ENCODE data around the gene FRMPD4. TPM values are rescaled to one million over a fixed set of nuclear protein-coding genes. Genes with fewer than 3 reads are reported as not detected.

FRMPD4 gene
- total RNA-seq, 4 donors from 2014 or later: not detected

DNA sequence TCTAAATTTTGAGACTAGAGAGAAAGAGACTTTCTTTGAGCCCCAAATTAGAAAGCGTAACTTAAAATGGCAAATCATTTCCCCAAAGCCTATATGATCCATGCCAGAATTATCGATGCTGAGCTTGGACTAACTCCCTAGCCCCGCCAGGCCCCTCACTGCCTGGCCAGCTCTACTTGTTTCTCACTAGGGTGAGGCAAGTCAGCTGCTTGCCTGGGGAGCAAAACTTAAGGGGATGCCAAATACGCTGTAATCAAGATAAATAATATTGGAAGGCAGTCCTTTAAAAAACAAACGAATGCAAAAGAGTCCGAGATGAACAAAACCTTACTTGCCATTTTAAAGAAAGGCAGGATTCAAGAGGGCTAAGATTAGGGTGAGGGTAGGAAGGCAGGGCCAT lies 236.0 kb downstream of the FRMPD4 start:
- Histone ChIP-seq H3K4me1 (no peaks in the 10 kb centered on the region), H3K4me3 (replicated peaks in 1 of 3) (no peak overlapping the region), H3K27ac (no peak overlapping the region), H3K36me3 (no peaks in the 10 kb centered on the region), H3K9me3 (no peaks in the 10 kb centered on the region), H3K27me3 (no peaks in the 10 kb centered on the region)
- TF ChIP-seq POLR2A (IDR thresholded peaks at IDR 0.05): no peak
- TF ChIP-seq, protein P1, sequence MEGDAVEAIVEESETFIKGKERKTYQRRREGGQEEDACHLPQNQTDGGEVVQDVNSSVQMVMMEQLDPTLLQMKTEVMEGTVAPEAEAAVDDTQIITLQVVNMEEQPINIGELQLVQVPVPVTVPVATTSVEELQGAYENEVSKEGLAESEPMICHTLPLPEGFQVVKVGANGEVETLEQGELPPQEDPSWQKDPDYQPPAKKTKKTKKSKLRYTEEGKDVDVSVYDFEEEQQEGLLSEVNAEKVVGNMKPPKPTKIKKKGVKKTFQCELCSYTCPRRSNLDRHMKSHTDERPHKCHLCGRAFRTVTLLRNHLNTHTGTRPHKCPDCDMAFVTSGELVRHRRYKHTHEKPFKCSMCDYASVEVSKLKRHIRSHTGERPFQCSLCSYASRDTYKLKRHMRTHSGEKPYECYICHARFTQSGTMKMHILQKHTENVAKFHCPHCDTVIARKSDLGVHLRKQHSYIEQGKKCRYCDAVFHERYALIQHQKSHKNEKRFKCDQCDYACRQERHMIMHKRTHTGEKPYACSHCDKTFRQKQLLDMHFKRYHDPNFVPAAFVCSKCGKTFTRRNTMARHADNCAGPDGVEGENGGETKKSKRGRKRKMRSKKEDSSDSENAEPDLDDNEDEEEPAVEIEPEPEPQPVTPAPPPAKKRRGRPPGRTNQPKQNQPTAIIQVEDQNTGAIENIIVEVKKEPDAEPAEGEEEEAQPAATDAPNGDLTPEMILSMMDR (IDR thresholded peaks at IDR 0.05): no peak
- intact Hi-C loops (cut with DNase I): no loop called here
- DNase-seq: no peak
- WGBS, 2 donors: 81 to 89% methylated on average over 6 of the region's 6 CpGs

- WGBS, 2 donors: 26 to 43% methylated on average over 7 of the region's 7 CpGs
- H3K4me3 ChIP-seq (replicated peaks in 1 of 3): no peak overlapping the region
- TF ChIP-seq, protein P1 (IDR thresholded peaks at IDR 0.05): no peak
- TF ChIP-seq POLR2A (IDR thresholded peaks at IDR 0.05): no peak
- no peaks in the 10 kb centered on the region for H3K9me3 ChIP-seq
- H3K27me3 ChIP-seq: no peaks in the 10 kb centered on the region
- H3K4me1 ChIP-seq: no peaks in the 10 kb centered on the region
- H3K27ac ChIP-seq: no peak overlapping the region
- peak in 1 of 2 donors; percentile 2 for DNase-seq
- intact Hi-C loops (cut with DNase I): no loop called here
- H3K36me3 ChIP-seq: no peaks in the 10 kb centered on the region
These were observed 240.0 kb downstream of the FRMPD4 start for GRCh38 chrX:12378253-12378652.

- Histone ChIP-seq H3K9me3 (no peaks in the 10 kb centered on the region), H3K36me3 (no peaks in the 10 kb centered on the region), H3K27ac (no peak overlapping the region), H3K4me1 (no peaks in the 10 kb centered on the region), H3K4me3 (replicated peaks in 1 of 3) (no peak overlapping the region), H3K27me3 (no peaks in the 10 kb centered on the region)
- intact Hi-C loops (cut with DNase I): no loop called here
- no peak for DNase-seq
- no peak for TF ChIP-seq POLR2A (IDR thresholded peaks at IDR 0.05)
- TF ChIP-seq, protein P1 (IDR thresholded peaks at IDR 0.05): no peak
- 64 to 91% methylated on average over 1 of the region's 1 CpG for WGBS, 2 donors
These were observed 240.4 kb downstream of the FRMPD4 start for GRCh38 chrX:12378706-12379105.

DNA sequence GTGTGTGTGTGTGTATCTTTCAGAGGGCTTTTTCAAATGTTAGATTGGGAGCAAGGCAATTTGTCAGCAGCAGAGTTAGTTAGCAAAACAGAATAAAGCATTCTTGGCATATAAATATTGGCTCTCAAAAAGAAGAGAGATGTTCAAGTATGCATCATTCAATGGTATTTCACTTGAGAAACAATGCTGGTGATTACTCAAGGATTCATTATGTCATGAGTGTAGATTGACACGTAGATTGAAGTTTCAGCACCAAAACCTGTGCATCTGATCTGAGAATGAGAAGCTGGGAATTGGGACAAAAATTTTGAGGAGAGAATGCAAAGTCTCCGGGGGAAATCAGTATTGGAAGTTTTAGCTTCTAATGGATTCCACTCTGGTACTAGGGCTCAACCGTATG lies 241.4 kb downstream of the FRMPD4 start:
- no peaks in the 10 kb centered on the region for H3K36me3 ChIP-seq
- no peak for TF ChIP-seq POLR2A (IDR thresholded peaks at IDR 0.05)
- TF ChIP-seq, protein P1 (IDR thresholded peaks at IDR 0.05): no peak
- no peak overlapping the region for H3K4me3 ChIP-seq (replicated peaks in 1 of 3)
- H3K4me1 ChIP-seq: no peaks in the 10 kb centered on the region
- H3K27ac ChIP-seq: no peak overlapping the region
- 81 to 84% methylated on average over 3 of the region's 3 CpGs for WGBS, 2 donors
- H3K27me3 ChIP-seq: no peaks in the 10 kb centered on the region
- DNase-seq: no peak
- intact Hi-C loops (cut with DNase I): no loop called here
- H3K9me3 ChIP-seq: no peaks in the 10 kb centered on the region

DNA sequence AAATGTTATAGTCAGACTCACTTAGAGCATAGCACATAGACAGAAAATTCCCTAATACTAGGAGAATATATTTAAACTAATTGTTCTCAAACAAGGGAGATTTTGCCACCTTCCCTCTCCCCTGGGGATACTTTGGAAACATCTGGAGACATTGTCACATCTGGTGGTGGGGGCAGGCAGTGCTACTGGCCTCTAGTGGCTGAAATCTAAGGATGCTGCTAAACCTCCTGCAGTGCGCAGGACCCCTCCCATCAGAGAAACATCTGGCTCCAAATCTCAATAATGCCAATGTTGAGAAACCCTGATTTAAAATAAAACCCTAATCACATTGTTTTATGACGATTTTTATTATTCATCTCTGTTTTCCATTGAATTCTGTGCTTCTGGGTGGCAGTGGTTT lies 244.9 kb downstream of the FRMPD4 start:
- Histone ChIP-seq H3K4me3 (replicated peaks in 1 of 3) (no peak overlapping the region), H3K27me3 (no peaks in the 10 kb centered on the region), H3K36me3 (no peaks in the 10 kb centered on the region), H3K9me3 (no peaks in the 10 kb centered on the region), H3K4me1 (no peaks in the 10 kb centered on the region), H3K27ac (no peak overlapping the region)
- WGBS, 2 donors: 74 to 77% methylated on average over 2 of the region's 2 CpGs
- TF ChIP-seq, protein P1 (IDR thresholded peaks at IDR 0.05): no peak
- TF ChIP-seq POLR2A (IDR thresholded peaks at IDR 0.05): no peak
- no peak for DNase-seq
- intact Hi-C loops (cut with DNase I): no loop called here
